ENCODE measurements around the gene FRMD6.
A peak's percentile ranks its signal among the peaks of the same experiment; 100 is the strongest.

Gene FRMD6

DNA sequence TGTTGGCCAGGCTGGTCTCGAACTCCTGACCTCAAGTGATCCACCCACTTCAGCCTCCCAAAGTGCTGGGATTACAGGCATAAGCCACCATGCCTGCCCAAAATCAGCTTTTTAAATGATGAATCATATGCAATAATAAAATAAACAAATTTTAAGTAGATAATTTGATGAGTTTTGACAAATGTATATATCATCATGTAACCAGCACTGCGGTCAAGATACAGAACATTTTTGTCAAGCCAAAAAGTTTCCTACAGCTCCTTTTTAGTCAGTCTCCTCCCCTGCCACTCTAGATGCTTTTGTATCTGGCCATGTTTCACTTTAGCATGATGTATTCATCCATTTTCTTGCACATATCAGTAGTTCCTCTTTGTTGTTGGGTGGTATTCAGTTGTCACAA, 17.2 kb downstream of the FRMD6 start:
- no peak for DNase-seq

DNA sequence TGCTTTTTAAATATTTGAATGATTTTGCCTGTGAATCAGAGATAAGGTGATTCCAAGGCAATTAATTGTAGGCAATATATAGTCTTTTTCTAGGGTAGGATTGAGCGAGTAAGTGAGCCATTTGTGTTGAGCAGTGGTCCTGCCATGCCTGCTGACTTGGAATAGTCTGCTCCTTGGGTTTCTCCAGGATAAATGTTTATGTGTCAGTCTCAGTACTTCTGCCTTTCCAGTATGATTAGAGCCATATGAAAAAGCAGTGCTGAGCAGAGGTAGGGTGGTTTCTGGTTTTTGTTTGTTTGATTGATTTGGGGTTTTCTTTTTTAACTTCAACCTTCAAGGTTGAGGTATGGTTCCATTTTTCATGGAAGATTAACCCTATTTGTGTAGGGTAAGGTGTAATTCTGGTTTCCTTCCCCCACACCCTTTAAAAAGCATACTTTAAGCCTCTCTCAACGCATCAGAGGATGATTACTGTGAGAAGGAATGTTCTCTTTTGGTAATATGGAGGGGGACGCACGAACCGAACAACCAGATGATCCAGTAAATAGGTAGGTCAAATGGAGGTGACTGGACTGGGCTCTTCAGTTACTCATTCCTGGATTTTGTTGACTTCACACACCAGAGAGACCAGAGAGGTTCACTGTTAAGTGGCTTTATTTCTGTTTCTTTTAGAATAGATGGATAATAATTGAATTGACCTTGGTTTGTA, 22.7 kb downstream of the FRMD6 start:
- DNase-seq = no peak

DNA sequence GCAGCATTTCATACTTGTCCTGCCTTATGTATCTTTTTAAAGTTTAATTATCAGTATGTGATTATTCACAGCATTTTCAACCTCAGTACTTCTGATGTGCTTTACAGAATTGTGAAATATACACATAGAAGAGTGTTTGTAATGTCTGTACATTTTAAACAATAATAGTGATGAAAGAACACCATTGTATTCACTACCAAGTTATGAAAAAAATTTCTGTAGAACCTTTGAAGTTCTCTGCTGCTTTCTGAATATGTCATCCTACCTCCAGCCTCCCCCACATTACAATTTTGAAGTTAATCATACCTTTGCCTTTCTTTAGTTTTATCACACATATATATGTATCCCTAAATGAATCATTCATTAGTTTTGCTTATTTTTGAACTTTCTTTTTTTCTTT, 24.8 kb downstream of the FRMD6 start:
- DNase-seq = no peak

DNA sequence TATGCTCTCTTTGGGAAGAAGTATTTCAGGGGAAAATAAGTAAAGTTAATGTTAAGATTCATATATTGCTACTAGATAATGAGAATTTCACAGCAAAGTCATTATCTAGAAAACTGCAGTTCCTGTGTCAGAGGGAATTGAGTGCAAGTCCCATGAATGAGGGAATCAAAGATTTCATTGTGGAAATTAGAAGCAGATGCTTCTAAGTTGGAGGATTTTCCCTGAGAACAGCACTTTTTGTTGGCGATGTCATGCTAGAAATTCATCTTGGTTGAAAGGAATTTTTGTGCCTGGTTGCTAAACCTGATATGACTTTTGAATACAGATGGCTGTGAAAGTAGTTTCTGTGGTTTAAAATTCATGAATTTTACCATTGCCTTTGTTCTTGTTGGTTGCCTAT, 25.6 kb downstream of the FRMD6 start:
- DNase-seq = no peak

DNA sequence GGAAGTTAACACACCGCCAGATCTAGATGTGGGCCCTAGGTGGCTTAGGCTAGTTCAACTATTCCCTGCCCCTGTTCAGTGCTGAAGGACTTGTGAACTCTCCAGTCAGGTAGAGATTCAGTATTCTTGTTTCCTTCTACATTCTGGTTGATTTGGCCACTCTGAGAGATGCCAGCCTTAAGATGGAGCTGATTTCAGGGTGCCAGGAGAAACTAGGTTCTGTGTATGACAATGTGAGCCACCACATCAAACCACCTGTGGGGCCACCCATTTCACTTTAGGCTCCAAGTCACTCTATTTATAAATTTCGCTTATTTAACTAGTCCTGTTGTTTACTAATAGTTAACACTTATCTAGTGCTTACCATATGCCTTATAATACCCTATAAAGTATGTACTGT, 26.0 kb downstream of the FRMD6 start:
- DNase-seq = no peak

DNA sequence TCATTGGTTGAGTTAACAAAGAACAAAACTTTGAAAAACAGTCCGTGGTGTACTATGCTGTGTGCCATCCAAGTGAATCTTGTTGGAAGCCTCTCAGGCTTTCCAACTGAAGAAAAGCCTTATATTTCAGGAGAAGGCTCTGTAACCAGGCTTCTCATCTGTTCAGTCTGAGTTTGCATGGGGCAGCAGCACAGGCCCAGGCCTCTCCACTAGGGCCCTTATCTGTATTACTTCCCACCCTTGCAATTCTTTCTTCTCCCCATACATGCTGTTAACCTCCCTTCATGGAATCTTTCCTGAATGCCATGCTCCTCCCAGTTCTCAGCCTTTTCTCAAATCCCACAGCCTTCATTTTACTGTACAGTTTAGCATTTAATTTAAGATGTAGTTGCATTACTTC, 28.3 kb downstream of the FRMD6 start:
- DNase-seq = no peak

DNA sequence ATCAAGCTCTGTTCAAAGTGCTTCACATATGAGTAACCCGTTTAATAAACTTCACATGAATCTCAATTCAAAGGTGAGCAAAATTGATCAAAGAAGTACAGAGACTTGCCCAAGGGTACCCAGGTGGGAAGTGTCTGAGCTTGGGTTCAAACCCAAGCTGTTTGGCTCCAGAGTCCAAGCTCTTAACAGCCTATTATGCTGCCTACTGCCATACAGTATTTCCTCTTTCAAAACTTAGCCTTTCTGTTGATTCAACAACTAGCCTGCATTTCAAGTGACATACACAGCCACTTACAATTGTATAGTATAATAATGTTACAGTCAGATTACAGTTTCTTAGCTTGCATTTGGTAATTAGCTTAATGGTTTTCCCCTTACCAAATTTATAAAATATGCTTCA, 29.7 kb downstream of the FRMD6 start:
- DNase-seq = peak in 1 of 3 experiments; percentile 39

DNA sequence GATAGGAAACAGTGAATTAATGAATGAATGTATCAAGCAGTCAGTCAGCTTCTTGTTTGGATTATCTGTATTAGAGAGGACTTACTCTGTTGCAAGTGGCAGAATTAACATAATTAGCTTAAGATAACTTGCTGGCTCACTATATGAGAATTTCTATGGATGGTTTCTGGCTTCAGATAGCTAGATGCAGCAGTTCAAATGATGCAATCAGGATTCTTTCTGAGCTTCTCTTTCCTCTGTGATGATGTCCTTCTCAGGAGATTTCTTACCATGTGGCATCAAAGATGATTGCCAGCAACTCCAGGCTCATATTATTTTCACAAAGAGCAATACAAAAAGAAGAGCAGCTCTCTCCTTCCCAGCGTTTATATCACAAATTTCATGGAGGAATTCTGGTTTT, 30.7 kb downstream of the FRMD6 start:
- no peak for DNase-seq

DNA sequence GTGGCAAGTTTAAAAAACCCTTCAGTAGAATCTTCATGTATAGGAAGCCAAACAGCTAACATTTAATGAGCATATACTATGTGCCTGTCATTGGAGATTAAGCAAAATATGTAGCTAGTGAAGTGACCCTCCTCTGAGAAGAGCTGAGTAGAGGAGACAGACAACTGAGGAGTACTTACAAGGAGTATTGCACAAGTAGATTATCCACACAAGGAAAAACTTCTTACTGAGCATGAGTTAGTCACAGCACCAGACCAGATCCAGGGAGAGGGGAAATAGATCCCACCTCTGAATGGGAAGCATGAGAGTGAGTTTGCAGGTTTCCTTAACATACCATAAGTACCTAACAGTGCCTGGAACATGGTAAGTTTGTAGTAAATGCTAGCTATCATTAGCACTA, 33.0 kb downstream of the FRMD6 start:
- no peak for DNase-seq

DNA sequence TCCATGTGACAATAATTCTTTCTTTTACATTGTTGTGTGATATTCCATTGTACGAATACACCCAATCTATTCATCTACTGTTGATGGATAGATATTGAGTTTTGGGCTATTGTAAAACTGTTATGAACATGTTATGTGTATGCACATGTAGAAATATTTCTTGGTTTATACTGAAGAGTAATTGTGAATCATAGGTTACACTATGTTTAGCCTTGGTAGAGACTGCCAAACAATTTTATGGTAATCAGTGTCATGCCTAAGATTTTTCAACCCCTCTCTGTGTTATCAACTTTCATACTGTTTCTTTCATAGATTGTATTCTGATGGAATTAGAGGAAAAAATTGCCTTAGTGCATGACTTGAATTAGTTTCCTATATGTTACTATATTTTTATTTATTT, 39.5 kb downstream of the FRMD6 start:
- DNase-seq = no peak

DNA sequence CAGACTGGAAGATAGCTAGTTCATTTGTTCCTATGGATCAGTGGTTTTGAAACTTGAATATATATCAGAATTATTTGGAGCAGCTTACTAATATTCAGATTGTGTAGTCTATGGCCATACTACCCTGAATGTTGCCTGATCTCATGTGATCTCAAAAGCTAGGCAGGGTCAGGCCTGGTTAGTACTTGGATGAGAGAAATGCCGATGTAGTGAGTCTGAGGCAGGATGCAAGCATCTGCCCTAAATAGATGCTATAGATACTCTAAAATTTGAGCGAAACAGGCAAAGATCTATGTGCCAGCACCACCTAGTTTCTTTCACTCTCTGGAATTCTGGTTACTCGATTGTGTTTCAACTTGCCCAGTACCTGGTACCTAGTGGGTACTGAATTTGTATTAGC, 40.9 kb downstream of the FRMD6 start:
- DNase-seq = no peak

DNA sequence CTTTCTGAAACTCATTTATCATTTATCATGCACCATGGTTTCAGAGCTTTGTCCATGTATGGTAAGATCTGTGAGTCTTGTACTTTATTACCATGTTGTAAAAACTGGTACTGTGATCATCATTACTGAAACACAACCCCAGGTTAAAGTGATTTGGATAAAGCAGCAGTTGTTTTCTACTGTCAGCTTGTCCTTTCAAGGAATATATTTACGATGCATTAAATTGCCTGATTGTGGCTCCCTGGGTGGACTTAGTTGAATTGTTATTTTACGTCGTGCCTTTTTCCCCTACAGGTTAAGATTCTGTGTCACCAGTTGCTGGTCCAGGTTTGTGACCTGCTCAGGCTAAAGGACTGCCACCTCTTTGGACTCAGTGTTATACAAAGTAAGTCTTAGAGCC, 46.1 kb downstream of the FRMD6 start:
- peak; percentile 32 to 87 (median 48) for DNase-seq

DNA sequence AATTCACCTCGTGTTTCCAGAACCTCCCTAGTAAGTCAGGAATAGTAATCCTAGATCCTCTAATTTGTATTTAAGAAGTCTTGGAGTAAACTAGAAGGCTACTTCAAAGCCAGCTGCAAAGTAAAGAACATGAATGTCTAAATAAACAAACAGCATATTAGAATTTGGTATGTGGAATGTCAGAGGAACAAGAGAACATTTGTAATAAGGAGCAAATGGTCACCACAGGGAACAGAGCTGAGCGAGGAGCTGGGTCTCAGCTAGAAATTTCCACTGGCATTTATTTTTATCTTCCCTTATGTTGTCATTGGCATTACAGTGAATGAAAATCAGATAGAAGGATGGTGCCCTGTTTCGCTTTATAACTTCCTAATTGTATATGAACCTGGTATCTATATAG, 50.2 kb downstream of the FRMD6 start:
- no peak for DNase-seq

DNA sequence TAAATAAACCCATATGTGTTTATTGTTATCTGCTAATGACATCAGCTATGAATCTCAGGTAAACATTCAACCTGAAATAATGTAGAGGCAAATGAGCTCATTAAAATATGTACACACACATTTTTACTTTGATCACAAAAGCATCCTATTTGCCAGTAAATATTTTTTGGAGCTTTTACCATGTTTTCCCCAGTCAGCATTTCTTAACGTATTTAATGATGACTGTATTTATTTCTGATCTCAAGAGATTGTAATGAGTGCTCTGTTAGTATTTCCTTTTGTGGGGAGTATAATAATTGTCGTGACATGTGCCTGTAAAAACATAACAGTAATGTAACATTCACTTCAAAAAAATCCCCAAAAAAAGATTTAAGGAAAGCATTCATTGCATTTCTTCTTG, 52.1 kb downstream of the FRMD6 start:
- DNase-seq = no peak

DNA sequence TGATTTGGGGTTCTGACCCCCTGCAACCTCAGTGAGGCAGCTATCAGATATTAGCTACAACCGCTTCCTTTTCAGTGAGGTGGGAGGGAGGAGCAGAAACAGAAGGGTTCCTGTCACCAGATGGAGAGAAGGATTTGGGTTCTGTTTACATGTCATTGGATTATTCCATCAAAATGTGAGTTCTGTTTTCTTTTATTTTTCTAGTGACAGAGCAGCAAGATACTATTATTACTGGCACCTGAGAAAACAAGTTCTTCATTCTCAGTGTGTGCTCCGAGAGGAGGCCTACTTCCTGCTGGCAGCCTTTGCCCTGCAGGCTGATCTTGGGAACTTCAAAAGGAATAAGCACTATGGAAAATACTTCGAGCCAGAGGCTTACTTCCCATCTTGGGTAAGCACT, 52.8 kb downstream of the FRMD6 start:
- no peak for DNase-seq

DNA sequence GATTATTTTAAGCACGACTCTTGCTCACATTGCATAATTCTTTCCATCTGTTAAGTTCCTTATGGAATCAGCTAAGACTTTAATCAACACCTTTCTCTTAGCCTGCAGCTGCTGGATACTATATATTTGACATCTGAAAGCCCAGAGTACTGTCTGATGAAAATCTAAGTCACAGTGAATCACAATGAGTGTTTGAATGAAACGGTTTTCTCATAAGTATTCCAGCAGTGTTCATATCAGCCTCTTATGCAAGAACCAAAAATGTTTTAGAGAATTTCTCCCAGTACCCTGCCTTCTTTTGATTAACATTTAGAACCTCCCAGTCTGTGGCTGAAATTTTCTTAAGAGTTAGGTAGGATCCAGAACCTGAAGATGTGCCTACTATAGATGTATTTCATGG, 55.6 kb downstream of the FRMD6 start:
- no peak for DNase-seq

DNA sequence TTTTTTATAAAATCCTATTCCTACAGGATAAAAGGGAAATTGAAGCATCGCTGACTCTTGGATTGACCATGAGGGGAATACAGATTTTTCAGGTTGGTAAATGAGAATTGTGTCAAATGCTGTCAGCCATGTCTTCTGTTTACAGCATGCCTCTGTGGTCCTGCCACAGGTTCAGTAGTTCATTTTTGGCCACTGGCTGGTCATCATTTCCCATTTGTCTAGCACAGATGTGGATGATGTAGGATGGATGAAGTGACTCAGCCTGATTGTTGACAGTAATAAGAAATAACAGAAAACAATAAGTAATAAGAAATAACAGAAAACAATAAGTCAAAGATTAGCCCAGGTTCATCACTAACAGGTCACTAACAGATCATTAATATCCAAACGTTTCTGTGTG, 59.8 kb downstream of the FRMD6 start:
- DNase-seq = no peak

DNA sequence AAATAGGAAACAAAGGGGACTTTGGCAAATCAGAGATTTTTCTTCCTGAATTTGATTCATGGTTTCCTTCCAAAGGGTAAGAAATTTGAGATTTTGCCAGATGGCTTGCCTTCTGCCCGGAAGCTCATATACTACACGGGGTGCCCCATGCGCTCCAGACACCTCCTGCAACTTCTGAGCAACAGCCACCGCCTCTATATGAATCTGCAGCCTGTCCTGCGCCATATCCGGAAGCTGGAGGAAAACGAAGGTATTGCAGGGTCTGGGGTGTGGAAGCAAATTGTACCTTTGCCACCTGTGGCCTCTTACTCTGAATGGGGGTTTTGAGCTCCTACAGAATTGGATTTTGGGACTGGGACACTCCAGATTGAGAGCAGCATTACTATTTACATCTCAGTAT, 63.5 kb downstream of the FRMD6 start:
- DNase-seq = no peak

DNA sequence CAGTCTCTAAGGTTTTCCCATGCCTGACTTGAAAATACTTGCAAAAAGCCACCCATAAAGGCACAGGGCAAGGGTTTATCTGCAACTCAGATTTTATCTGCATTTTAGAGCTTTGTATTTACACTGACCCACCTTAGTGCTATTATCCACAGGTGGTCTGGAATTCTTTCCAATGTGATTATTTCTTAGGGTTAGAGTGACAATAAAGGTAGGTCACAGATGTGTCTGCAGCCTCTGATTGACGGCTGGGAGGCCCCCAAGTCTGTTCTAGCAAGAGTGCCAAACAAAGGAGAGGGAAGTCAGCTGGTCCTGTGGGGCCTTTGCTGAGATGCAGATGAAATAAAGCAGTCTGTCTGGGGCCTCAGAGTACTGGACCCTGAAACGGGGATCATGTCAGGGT, 64.0 kb downstream of the FRMD6 start:
- no peak for DNase-seq

DNA sequence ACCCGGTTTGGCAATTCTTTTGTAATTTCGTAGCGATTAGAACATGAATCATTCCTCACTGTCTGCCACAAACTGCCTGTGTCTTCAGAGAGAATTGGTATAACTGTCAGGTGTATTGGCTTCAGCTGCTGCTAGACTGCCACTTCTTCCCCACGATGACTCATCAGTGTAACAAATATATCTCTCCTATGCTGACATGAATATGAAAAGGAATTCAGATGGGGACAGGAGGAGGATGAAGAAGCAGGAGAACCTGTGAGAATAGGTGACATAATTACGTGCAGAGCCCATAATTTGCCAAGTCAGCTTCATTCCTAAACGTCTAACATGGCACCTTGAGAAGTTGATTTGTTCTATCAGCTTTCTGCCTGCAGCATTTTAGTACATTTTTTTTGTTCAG, 64.9 kb downstream of the FRMD6 start:
- DNase-seq = peak in 2 of 3 experiments; percentile 19 to 21

DNA sequence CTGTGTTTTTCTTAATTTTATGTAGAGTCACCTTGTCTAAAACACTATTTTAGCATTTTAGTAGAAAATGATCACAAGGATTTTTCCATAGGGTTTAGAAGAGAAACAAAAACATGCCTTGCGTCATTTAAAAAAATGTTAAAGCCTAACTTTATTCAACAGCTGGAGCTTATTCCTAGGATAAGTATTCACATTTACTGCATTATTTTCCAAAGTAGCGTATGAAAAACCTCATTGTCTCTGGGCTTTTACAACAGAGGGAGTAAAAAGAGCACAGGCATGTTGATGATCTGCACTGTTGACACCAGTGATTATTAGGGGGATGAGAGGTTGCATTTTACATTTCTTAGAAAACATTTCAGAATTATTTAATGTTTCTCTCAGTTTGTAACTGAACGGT, 66.1 kb downstream of the FRMD6 start:
- DNase-seq = no peak

DNA sequence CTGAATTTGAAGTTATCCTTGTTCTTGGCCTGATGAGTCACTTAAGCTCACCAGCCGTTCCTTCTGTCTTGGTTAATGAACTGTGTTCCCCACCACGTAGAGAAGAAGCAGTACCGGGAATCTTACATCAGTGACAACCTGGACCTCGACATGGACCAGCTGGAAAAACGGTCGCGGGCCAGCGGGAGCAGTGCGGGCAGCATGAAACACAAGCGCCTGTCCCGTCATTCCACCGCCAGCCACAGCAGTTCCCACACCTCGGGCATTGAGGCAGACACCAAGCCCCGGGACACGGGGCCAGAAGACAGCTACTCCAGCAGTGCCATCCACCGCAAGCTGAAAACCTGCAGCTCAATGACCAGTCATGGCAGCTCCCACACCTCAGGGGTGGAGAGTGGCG, 68.2 kb downstream of the FRMD6 start:
- no peak for DNase-seq

DNA sequence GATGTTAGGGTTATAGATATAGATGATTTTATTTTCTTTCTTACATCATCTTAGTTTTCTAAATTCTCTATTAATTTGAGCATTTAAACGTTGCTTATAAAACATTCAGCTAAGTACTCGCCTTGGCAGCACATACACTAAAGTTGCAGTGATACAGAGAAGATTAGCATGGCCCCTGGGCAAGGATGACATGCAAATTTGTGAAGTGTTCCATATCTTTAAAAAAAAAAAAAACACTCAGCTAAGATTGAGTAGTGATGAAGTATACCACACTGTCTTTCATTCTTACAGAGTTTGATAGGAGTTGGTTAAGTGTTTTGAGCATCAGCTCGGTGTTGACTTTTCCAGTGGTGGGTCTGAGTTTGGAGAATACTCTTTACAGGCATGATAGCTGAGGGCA, 72.3 kb downstream of the FRMD6 start:
- DNase-seq = no peak

DNA sequence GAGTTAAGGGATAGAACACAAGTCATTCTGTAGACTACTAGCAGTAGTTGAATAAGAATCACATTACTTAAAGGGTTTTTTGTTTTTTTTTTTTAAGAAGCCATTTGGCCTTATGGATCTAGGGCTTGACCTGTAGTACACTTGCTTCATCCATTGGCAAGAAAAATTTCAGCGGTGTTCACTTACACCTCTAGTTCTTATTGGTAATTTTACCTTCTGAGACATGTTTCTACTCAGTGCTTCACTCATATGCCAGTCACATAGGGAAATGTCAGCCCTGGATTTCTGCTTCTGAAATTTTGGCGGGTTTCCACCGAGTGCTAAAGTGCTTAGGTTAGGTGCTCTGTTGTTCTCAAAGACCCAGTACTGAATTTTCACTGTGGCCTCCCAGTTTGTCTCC, 72.9 kb downstream of the FRMD6 start:
- DNase-seq = no peak

DNA sequence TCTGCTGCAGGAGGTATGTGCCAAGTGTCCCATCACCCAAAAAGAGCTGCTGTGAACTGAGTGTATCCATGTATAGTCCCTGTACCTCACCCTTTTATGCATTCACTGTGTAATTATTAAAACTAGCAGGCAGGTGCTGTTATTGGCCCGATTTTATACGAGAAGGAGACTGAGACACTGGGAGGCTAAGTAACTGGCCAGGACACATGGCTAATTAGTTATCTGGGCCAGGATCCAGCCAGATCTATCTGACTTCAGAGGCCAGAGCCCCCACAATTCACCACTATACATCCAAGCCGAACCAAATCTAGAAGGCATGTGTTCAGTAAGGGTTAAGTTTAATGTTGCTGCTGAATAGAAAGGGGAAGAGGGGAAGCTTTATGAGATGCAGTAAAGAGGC, 73.4 kb downstream of the FRMD6 start:
- DNase-seq = no peak
